CD4-positive, alpha-beta T cell treated with Interleukin-4 for 4 hours (primary cell): ENCODE measurements around the gene FBXO40.

ENCODE experiments used
- DNase-seq: peaks from one replicate; pipeline ENCODE4 v3.0.0-alpha.2; 2020

The FBXO40 gene

GRCh38 chr3:121665488-121665887 lies 72.3 kb downstream of the FBXO40 start:
- DNase-seq: no peak

- DNase-seq: no peak
Observed at GRCh38 chr3:121667333-121667732, 74.2 kb downstream of the FBXO40 start.

GRCh38 chr3:121670676-121671075 lies 77.5 kb downstream of the FBXO40 start:
- no peak for DNase-seq

DNA sequence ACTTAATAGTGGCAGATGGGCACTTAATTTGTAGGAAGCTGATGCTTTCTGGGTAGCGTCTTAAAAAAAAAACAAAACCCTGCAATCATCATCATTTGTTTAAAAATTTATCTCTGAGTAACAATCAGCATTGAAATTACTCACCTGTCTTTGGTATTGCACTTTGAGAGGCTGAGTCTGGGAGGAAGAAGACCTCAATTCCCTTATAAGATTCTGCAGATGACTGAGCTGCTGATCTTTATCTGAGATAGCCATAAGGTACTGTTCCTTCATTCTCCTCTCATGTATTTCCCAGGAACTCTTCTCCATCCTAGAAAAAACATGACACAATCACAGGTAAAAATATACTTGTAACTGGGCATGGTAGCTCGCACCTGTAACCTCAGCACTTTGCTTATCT lies 84.0 kb downstream of the FBXO40 start:
- no peak for DNase-seq
